Stimulated activated CD8-positive, alpha-beta memory T cell treated with anti-CD3 and anti-CD28 coated beads, Interleukin-15, amount 100 ng/mL, for 1 hour (primary cell): ENCODE measurements around the gene ADGB.

Source experiments
- DNase-seq: peaks from one replicate; pipeline ENCODE4 v3.0.0-alpha.2; 2020; ENCODE audit warnings: low read depth

The ADGB gene

DNA sequence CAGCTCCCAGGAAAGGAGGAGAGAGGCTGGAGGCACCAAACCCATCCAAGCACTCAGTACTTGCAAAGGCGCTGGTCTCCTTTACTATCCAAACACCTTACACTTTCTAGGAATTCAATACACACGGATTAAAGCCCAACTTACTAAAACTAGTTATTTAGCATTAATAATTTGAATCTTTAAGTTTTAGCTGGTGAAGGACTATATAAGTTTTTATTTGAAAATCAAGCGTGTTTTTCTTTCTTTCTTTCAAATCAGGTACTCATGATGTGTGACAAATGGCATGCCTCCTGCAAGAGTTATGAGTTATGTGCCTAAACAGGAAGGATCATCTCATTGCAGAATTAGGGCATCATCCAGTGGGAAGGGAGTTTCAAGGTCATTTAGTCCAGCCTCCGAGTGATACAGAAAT lies 263.7 kb downstream of the ADGB start:
- DNase-seq: no peak

DNA sequence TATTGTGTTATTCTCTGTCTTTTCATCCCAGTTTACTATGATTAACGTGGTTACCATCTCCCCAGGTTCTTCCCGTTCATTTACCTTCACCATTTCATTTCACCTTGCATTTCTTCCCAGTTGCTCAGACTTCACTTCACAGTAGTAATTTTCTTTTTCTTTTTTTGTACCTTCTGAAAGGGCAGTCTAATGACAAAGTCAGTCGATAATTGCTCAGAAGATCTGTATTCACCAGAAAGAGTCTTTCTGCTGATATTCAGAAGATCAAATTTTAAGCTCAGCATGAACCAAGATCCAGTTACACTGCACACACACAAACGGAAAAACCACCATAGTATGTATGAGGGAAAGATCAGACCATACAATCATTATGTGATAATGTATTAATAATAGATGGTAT lies 265.5 kb downstream of the ADGB start:
- no peak for DNase-seq

DNA sequence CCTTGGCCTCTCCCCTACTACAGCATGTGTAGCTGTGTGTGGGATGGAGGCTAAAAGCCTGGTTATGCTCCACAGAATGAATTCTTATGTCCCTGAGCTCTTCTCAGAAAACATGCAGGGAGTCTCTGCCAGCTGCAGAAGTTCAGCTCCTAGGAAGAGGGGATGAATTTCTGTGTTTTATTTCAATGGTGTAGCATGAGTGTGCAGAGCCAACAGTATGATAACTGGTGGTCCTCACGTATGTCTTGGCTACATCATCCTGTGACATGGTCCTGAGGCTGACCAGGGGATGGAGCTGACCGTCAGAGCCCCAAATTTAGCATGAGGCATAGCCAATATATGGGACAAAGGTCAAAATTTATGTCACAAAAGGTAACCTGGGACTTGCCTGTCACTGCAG lies 266.1 kb downstream of the ADGB start:
- DNase-seq: no peak
